HG03159 (cell line): ENCODE data around the gene HLA-DQA2.
"Not testable (repeated sequence)": the region's sequence is repeated elsewhere in the genome, so short reads cannot be mapped to it uniquely, and the experiment has no call there.

Source experiments
- ATAC-seq: cut with Tn5 transposase; IDR thresholded peaks from one replicate; pipeline ENCODE4 v1.9.1; 2021; ENCODE audit warnings: mild to moderate bottlenecking, moderate library complexity; ENCODE audit not compliant: unreplicated experiment

Gene HLA-DQA2

DNA sequence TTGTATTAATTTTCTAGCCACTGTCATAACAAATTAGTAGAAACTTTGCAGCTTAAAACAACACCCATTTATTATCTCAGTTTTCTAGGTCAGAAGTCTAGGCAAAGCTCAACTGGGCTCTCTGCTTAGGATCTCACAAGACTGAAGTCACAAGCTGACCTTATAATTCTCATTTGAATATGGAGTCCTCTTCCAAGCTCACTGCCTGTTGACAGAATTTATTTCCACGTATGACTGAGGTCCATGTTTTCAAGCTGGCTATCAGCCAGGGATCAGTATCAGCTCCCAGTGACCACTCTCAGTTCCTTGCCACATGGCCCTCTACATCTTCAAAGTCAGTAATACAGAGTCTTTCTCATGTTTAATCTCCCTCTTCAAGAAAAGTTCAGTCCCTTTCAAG lies 33.9 kb downstream of the HLA-DQA2 start:
- no peak for ATAC-seq

DNA sequence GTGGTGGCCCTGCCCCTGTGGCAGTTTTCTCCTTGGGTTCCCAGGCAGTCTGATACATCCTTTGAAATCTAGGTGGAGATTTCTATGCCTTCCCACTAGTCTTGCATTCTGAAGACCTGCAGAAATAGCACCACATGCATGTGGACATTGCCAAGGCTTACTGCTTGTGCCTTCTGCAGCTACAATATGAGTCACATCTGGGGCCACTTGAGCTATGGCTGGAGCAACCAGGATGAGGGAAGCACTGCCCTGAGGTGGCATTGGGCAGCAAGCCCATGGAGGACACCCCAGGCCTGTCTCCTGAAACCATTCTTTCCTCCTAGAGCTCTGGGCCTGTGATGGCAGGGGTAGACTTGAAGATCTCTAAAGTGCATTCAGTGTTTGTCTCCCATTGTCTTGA lies 37.8 kb downstream of the HLA-DQA2 start:
- ATAC-seq = no peak

DNA sequence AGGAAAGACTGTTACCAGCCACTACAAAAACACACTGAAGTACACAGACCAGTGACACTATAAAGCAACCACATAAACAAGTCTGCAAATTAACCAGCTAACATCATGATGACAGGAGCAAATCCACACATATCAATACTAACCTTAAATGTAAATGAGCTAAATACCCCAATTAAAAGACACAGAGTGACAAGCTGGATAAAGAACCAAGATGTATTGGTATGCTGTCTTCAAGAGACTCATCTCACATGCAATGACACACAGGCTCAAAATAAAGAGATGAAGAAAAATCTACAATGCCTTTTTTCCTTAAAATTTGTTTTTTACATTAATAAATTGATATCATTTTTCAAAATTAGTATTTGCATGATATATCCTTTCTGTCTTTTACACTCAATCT lies 41.7 kb downstream of the HLA-DQA2 start:
- not testable (repeated sequence) for ATAC-seq

DNA sequence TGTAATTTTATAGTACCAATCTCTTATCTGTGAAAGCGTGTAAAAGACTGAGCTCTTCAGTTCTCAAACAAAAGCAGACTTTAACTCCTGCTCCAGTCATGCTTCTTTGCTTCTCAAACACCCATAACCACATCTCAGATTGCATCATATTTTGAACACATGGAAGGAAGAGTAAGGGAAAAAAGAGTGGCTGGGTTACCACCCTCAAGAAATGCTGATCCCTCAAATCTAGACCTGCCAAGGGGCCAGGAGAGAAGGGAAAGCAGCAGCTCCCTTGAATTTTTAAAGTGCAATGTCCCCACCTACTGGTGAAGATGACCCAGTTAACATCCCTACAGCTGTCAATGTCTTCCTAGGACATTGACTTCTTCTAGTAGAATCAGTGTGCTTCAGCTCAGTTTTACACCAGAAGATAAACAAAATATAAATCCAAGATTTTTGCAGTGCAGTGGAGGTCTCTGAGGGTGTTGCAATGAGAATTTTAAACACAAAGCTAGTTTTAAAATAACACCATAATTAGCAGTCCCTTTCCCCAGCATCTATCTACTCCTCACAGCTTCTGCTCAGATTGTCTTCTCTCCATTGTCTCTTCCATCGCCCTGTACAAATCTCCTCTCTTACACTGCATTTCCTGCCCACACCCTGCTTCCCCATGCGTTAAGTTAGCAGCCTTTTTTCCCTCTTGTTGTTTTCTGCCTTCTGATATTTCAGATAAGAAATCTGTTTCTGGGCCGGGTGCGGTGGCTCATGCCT lies 44.8 kb downstream of the HLA-DQA2 start:
- ATAC-seq = no peak

DNA sequence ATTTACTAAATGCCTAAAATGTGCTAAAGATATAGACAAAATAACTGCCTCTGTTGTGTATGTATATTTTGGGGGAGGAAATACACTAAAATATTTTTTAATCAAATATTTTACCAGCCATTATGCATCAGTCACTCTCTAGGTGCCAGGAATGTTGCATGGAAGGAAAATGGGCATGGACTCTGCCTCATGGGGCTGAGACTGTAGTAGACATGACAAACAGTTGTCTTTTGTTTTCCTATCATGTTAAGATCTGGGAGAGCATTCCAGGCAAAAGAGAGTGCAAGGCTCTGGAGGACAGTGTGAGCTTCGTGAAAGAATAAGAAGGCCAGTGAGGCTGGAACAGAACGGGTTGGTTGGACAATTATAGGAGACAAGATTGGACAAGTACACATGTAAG lies 49.1 kb downstream of the HLA-DQA2 start:
- no peak for ATAC-seq

DNA sequence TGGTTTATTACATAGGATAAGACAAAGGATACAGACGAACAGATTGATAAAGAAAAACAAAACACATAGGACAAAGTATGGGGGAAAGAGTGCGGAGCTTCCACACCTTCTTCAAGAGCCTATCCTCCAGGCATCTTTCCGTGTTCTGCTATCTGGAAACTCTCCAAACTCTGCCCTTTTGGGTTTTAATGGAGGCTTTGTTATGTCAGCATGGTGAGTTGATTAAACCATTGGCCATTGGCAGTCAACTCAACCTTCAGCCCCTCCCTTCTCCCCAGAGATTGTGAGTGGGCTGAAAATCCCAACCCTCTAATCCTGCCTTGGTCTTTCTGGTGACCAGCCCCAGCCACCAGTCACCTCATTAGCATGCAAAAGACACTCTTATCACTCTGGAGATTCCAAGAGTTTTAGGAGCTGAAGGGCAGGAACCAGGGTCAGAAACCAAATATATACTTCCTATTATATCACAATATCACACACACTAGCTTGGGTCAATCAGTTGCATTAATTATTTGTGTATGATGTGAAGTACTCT lies 51.8 kb downstream of the HLA-DQA2 start:
- no peak for ATAC-seq

DNA sequence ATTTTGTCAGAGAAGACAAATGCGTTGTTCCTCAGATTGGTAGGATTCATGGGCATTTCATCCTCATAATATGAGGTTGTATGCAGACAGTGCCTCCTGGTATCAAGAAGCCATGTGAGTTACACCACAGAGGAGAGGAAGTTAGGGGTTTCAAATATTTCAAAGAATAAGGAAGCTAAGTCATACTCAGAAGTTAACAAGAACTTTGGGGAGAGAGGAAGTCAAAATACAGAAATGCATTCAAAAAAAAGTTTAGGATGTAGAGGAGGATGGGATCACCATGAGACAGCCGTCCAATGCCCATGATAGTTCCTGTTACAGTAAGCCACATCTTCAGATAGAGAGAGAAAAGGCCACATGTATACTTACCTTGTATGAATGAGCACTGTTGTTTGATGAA lies 53.3 kb downstream of the HLA-DQA2 start:
- ATAC-seq = no peak
